A673 (cell line): ENCODE data around the gene ADARB2.
"Not testable (repeated sequence)": the region's sequence is repeated elsewhere in the genome, so short reads cannot be mapped to it uniquely, and the experiment has no call there.

Source experiments
- CTCF ChIP-seq: fragments of 300-800, 200-600 bp; sonication (generic); conservative IDR thresholded peaks from 2 replicates; pipeline ENCODE4 v1.5.1; 2017; ENCODE audit warnings: low read depth, mild to moderate bottlenecking, antibody characterized with exemption, low read length, moderate library complexity, mixed read lengths
- EZH2 ChIP-seq: fragments of 200-600 bp; sonication (generic); IDR thresholded peaks from 2 replicates; pipeline ENCODE4 v1.6.1; 2017; ENCODE audit warnings: borderline replicate concordance, low read depth, mild to moderate bottlenecking, mixed read lengths, antibody characterized with exemption, low read length; ENCODE audit not compliant: poor library complexity, severe bottlenecking

- not testable (repeated sequence) for TF ChIP-seq CTCF, EZH2
These were observed 489.1 kb downstream of the ADARB2 start for GRCh38 chr10:1248262-1248630.
